ENCODE measurements around the gene MSRB2.

MSRB2 gene

GRCh38 chr10:23157691-23158369, 62.5 kb downstream of the MSRB2 start:
- H3K4me3 ChIP-seq (ENCODE audit: low read depth, low read length), result no peak overlapping the region
- TF ChIP-seq, protein P1, sequence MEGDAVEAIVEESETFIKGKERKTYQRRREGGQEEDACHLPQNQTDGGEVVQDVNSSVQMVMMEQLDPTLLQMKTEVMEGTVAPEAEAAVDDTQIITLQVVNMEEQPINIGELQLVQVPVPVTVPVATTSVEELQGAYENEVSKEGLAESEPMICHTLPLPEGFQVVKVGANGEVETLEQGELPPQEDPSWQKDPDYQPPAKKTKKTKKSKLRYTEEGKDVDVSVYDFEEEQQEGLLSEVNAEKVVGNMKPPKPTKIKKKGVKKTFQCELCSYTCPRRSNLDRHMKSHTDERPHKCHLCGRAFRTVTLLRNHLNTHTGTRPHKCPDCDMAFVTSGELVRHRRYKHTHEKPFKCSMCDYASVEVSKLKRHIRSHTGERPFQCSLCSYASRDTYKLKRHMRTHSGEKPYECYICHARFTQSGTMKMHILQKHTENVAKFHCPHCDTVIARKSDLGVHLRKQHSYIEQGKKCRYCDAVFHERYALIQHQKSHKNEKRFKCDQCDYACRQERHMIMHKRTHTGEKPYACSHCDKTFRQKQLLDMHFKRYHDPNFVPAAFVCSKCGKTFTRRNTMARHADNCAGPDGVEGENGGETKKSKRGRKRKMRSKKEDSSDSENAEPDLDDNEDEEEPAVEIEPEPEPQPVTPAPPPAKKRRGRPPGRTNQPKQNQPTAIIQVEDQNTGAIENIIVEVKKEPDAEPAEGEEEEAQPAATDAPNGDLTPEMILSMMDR (IDR thresholded peaks at IDR 0.05; ENCODE audit: low read depth, low read length), result no peak

GRCh38 chr10:23158370-23158769, 63.0 kb downstream of the MSRB2 start:
- no peak overlapping the region for H3K4me3 ChIP-seq (ENCODE audit: low read depth, low read length)
- TF ChIP-seq, protein P1 (IDR thresholded peaks at IDR 0.05; ENCODE audit: low read depth, low read length), result peak; percentile 87

GRCh38 chr10:23171232-23171876, 76.0 kb downstream of the MSRB2 start:
- TF ChIP-seq, protein P1 (IDR thresholded peaks at IDR 0.05; ENCODE audit: low read depth, low read length), result no peak

More at GRCh38 chr10:23171232-23171876, 76.0 kb downstream of the MSRB2 start:
- H3K4me3 ChIP-seq (ENCODE audit: low read depth, low read length), result no peak overlapping the region

Data from WI38 (cell line).